Panc1 (cell line): ENCODE results near the gene SEC63. TPM values are rescaled to one million over a fixed set of nuclear protein-coding genes. Genes with fewer than 3 reads are reported as not detected.

Experiments used
- ATAC-seq: fragments of 200-7000 bp; cut with Tn5 transposase; 2 replicates; pipeline ENCODE4 v1.9.1; 2020; ENCODE audit warnings: mild to moderate bottlenecking, moderate library complexity
- BruUV-seq: library from RNA; stranded (reverse); fragments of 400-500 nt; replicated peaks from 2 replicates; lab custom pipeline; 2021; lab: Mats Ljungman, UMichigan
- CTCF ChIA-PET: fragments of 300-600 bp; sonication (Branson Sonifier 250); formaldehyde crosslinking; loops from one replicate; lab custom pipeline; 2022; ENCODE audit warnings: antibody characterized with exemption; lab: Charles Lee
- POLR2A ChIA-PET: fragments of 300-600 bp; sonication (Branson Sonifier 250); formaldehyde crosslinking; loops from one replicate; lab custom pipeline; 2022; ENCODE audit warnings: antibody characterized with exemption; lab: Charles Lee
- DNase-seq: peaks from one replicate; pipeline ENCODE4 v3.0.0-alpha.2; 2010; ENCODE audit warnings: low read depth, low spot score
- H3K27ac ChIP-seq: 2 replicates; pipeline ENCODE4 v1.5.1; 2011; ENCODE audit warnings: mild to moderate bottlenecking, low read length, inconsistent platforms
- H3K27me3 ChIP-seq: fragments of 200-500 bp; sonication (Bioruptor generic); 2 replicates; pipeline ENCODE4 v1.6.0; 2014; ENCODE audit warnings: low read length, inconsistent platforms; ENCODE audit not compliant: control insufficient read depth, insufficient read depth
- H3K36me3 ChIP-seq: fragments of 200-500 bp; sonication (Bioruptor generic); 2 replicates; pipeline ENCODE4 v1.5.1; 2014; ENCODE audit warnings: inconsistent platforms, mild to moderate bottlenecking, low read length, moderate library complexity; ENCODE audit not compliant: control insufficient read depth, insufficient read depth
- H3K4me1 ChIP-seq: 2 replicates; pipeline ENCODE4 v1.5.1; 2011; ENCODE audit warnings: inconsistent platforms, mild to moderate bottlenecking, low read length, moderate library complexity; ENCODE audit not compliant: control insufficient read depth, insufficient read depth
- H3K4me3 ChIP-seq, 2 experiments: 2 replicates each; pipeline ENCODE4 v1.5.1; 2011 to 2012; ENCODE audit warnings: low read depth in 2 of 2, low read length in 2 of 2, mild to moderate bottlenecking in 2 of 2, inconsistent platforms in 1 of 2, moderate library complexity in 1 of 2
- H3K9me3 ChIP-seq: fragments of 200-500 bp; sonication (Bioruptor generic); 2 replicates; pipeline ENCODE4 v1.5.1; 2014; ENCODE audit warnings: low read depth, mild to moderate bottlenecking, inconsistent platforms, low read length, moderate library complexity; ENCODE audit not compliant: control insufficient read depth, insufficient read depth
- POLR2AphosphoS5 ChIP-seq: IDR thresholded peaks from 2 replicates; pipeline ENCODE4 v1.6.1; 2012; ENCODE audit warnings: mild to moderate bottlenecking, low read depth, low read length, moderate library complexity
- SIN3A ChIP-seq: IDR thresholded peaks from 2 replicates; pipeline ENCODE4 v1.6.1; 2012; ENCODE audit warnings: low read depth, mild to moderate bottlenecking, low read length, moderate library complexity, borderline replicate concordance; ENCODE audit not compliant: insufficient read depth
- TCF7L2 ChIP-seq: IDR thresholded peaks from 2 replicates; pipeline ENCODE4 v1.6.1; 2011; ENCODE audit warnings: mild to moderate bottlenecking, low read depth, low read length, inconsistent platforms
- in situ Hi-C: cut with HindIII; loops from 2 replicates; pipeline ENCODE4 v1.10.0; 2016; ENCODE audit warnings: low sequenced_read_pairs, low pct_unique_long_range_greater_than_20kb
- intact Hi-C: fragments of 100-400 bp; cut with micrococcal nuclease; formaldehyde crosslinking; loops from one replicate; pipeline ENCODE4 v1.10.0; 2022; ENCODE audit not compliant: unreplicated experiment
- total RNA-seq: library from RNA; stranded (reverse); gene quantifications from one replicate; pipeline ENCODE4 v1.2.1, GENCODE V29; 2021; ENCODE audit not compliant: unreplicated experiment
- TF ChIP-seq, protein P1 (sequence below): fragments of 450-650 bp; IDR thresholded peaks from 2 replicates; pipeline ENCODE4 v1.5.1; 2017; ENCODE audit warnings: mild to moderate bottlenecking
- TF ChIP-seq, protein P2 (sequence below), 2 experiments: IDR thresholded peaks; 2 replicates each; pipeline ENCODE4 v1.6.1; 2011 to 2012; ENCODE audit warnings: low read depth in 2 of 2, control low read depth in 1 of 2, low read length in 1 of 2, mild to moderate bottlenecking in 1 of 2, moderate library complexity in 1 of 2; ENCODE audit not compliant: insufficient read depth in 1 of 2

Gene SEC63
- total RNA-seq, 1 experiment from 2014 or later, result 172 TPM

DNA sequence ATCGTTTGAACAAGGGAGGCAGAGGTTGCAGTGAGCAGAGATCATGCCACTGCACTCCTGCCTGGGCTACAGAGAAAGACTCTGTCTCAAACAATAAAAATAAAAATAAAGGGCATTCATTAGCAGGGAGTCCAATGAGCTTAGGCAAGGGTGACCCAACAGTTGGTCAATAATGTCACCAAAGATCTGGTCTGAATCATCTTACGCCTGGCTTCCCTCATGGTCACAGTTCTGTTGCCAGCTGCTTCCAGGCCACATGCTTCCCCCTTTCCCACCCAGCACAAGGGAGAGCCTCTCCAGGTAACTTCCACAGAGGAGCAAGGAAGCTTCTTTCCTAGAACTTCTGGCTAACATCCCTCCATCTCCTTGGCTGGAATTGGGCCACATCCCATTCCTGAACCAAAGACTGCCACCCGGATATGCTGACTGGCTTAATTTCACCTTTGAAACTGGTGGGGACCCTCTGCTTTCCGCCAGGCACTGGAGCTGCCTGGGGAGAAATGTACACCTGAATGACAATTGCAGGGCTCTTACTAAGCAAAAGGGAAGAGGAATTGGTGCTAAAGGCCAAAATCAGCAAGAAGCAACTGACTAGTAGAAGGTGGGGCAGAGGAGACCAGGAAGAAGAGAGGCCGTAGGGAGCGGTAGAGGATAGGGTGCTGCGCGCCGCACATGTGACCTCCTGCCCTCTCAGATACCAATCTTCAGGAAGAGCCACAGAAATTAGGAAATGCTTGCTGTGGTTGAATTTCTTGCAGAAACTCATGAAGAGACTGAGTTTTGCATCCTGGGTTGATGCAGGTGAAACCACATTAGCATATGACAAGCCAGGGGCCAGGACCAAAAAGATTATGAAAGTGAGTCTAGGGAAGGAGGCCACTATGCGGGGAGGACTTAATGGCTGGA is 125.6 kb downstream of the SEC63 start:
- H3K27ac ChIP-seq, result no peak overlapping the region
- no peak for DNase-seq
- intact Hi-C loops, result no loop called here
- no peaks in the 10 kb centered on the region for H3K4me1 ChIP-seq
- in situ Hi-C loops, result no loop called here
- H3K4me3 ChIP-seq, result no peak overlapping the region
- no peak for ATAC-seq
- ChIA-PET POLR2A (interaction anchor here (0.6 kb wide), 1 partner anchor 658 kb away, joined by 5 read pairs; no protein-coding TSS in a partner anchor), CTCF (no interaction called here)
- BruUV-seq, result no TSS peak
- no peaks in the 10 kb centered on the region; the same call in 1 of the 2 replicates for H3K27me3 ChIP-seq
- no peaks in the 10 kb centered on the region for H3K9me3 ChIP-seq
- H3K36me3 ChIP-seq, result no peaks in the 10 kb centered on the region
- no peak for TF ChIP-seq POLR2AphosphoS5
- TF ChIP-seq, protein P1, sequence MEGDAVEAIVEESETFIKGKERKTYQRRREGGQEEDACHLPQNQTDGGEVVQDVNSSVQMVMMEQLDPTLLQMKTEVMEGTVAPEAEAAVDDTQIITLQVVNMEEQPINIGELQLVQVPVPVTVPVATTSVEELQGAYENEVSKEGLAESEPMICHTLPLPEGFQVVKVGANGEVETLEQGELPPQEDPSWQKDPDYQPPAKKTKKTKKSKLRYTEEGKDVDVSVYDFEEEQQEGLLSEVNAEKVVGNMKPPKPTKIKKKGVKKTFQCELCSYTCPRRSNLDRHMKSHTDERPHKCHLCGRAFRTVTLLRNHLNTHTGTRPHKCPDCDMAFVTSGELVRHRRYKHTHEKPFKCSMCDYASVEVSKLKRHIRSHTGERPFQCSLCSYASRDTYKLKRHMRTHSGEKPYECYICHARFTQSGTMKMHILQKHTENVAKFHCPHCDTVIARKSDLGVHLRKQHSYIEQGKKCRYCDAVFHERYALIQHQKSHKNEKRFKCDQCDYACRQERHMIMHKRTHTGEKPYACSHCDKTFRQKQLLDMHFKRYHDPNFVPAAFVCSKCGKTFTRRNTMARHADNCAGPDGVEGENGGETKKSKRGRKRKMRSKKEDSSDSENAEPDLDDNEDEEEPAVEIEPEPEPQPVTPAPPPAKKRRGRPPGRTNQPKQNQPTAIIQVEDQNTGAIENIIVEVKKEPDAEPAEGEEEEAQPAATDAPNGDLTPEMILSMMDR, result no peak
- TF ChIP-seq SIN3A, result no peak
- no peak for TF ChIP-seq TCF7L2
- TF ChIP-seq, protein P2, sequence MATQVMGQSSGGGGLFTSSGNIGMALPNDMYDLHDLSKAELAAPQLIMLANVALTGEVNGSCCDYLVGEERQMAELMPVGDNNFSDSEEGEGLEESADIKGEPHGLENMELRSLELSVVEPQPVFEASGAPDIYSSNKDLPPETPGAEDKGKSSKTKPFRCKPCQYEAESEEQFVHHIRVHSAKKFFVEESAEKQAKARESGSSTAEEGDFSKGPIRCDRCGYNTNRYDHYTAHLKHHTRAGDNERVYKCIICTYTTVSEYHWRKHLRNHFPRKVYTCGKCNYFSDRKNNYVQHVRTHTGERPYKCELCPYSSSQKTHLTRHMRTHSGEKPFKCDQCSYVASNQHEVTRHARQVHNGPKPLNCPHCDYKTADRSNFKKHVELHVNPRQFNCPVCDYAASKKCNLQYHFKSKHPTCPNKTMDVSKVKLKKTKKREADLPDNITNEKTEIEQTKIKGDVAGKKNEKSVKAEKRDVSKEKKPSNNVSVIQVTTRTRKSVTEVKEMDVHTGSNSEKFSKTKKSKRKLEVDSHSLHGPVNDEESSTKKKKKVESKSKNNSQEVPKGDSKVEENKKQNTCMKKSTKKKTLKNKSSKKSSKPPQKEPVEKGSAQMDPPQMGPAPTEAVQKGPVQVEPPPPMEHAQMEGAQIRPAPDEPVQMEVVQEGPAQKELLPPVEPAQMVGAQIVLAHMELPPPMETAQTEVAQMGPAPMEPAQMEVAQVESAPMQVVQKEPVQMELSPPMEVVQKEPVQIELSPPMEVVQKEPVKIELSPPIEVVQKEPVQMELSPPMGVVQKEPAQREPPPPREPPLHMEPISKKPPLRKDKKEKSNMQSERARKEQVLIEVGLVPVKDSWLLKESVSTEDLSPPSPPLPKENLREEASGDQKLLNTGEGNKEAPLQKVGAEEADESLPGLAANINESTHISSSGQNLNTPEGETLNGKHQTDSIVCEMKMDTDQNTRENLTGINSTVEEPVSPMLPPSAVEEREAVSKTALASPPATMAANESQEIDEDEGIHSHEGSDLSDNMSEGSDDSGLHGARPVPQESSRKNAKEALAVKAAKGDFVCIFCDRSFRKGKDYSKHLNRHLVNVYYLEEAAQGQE (IDR thresholded peaks at IDR 0.05; ENCODE audit: insufficient read depth in 1 of 2, low read depth in 2 of 2, low read length in 1 of 2), result no peak

DNA sequence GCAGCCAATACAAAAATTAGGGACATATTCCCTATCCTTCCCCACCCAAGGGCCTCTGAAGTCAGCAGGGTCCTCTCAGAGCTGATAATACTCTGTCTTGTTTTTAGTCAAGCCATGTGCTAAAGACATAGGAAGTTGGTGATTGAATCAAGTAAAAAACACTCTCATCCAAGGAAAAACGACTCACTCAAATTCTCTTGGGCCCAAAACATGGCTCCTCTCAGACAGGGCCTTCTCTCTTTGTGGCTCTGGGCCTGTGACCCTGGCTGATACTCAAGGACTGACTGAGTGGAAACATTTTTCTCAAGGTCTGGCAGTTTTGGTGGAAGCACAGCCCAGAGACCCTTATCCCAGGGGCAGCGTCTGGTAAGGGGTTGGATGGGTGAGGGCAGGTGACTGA is 127.9 kb downstream of the SEC63 start:
- Histone ChIP-seq H3K27ac (no peak overlapping the region), H3K4me3 (no peak overlapping the region), H3K9me3 (no peaks in the 10 kb centered on the region), H3K4me1 (no peaks in the 10 kb centered on the region), H3K27me3 (no peaks in the 10 kb centered on the region; the same call in 1 of the 2 replicates), H3K36me3 (no peaks in the 10 kb centered on the region)
- in situ Hi-C loops, result no loop called here
- no TSS peak for BruUV-seq
- ATAC-seq (no peak), DNase-seq (no peak)
- intact Hi-C loops, result no loop called here
- ChIA-PET CTCF (no interaction called here), POLR2A (no interaction called here)
- TF ChIP-seq, protein P1, result no peak
- no peak for TF ChIP-seq SIN3A
- TF ChIP-seq, protein P2 (IDR thresholded peaks at IDR 0.05; ENCODE audit: insufficient read depth in 1 of 2, low read depth in 2 of 2, low read length in 1 of 2), result no peak
- no peak for TF ChIP-seq POLR2AphosphoS5
- TF ChIP-seq TCF7L2, result no peak
